ENCODE measurements around the gene ADRA2C.

The ADRA2C gene

GRCh38 chr4:3816256-3816825 lies 50.2 kb downstream of the ADRA2C start:
- DNase-seq: no peak

- no peak for DNase-seq
These were observed 51.1 kb downstream of the ADRA2C start for GRCh38 chr4:3816983-3817960.

Measured in NCI-H226 (cell line).